PC-3 (cell line): ENCODE data around the gene WIZ.

Source experiments
- EZH2 ChIP-seq: fragments of 300-600 bp; sonication (generic); IDR thresholded peaks from one replicate; pipeline ENCODE4 v1.6.1; 2017; ENCODE audit warnings: antibody characterized with exemption, mild to moderate bottlenecking, low read length; ENCODE audit not compliant: unreplicated experiment
- TF ChIP-seq, protein P1 (sequence below): fragments of 300-600 bp; sonication (generic); conservative IDR thresholded peaks from 2 replicates; pipeline ENCODE4 v1.5.1; 2017; ENCODE audit warnings: antibody characterized with exemption, low read depth, mild to moderate bottlenecking, low read length

DNA sequence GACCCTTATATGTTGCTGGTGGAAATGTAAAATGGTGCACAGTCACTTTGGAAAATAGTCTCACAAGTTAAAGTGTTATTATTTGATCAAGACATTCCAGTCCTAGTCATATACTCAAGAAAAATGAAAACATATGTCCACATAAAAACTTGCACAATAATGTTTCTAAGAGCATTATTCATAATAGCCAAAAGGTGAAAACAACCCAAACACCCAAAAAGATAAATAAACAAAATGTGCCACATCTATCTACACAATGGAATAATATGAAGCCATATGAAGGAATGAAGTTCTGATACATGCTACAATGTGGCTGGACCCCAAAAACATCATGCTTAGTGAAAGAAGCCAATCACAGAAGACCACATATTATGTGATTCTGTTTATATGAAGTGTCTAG is 55.8 kb downstream of the WIZ start:
- TF ChIP-seq, protein P1, sequence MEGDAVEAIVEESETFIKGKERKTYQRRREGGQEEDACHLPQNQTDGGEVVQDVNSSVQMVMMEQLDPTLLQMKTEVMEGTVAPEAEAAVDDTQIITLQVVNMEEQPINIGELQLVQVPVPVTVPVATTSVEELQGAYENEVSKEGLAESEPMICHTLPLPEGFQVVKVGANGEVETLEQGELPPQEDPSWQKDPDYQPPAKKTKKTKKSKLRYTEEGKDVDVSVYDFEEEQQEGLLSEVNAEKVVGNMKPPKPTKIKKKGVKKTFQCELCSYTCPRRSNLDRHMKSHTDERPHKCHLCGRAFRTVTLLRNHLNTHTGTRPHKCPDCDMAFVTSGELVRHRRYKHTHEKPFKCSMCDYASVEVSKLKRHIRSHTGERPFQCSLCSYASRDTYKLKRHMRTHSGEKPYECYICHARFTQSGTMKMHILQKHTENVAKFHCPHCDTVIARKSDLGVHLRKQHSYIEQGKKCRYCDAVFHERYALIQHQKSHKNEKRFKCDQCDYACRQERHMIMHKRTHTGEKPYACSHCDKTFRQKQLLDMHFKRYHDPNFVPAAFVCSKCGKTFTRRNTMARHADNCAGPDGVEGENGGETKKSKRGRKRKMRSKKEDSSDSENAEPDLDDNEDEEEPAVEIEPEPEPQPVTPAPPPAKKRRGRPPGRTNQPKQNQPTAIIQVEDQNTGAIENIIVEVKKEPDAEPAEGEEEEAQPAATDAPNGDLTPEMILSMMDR = no peak
- TF ChIP-seq EZH2 = no peak
